HG02884 (cell line): ENCODE results near the gene SEC61B.
A peak's percentile ranks its signal among the peaks of the same experiment; 100 is the strongest.
"Not testable (repeated sequence)": the region's sequence is repeated elsewhere in the genome, so short reads cannot be mapped to it uniquely, and the experiment has no call there.

Experiments used
- ATAC-seq: cut with Tn5 transposase; IDR thresholded peaks from one replicate; pipeline ENCODE4 v1.9.1; 2021; ENCODE audit warnings: mild to moderate bottlenecking, moderate library complexity; ENCODE audit not compliant: unreplicated experiment

Gene SEC61B

DNA sequence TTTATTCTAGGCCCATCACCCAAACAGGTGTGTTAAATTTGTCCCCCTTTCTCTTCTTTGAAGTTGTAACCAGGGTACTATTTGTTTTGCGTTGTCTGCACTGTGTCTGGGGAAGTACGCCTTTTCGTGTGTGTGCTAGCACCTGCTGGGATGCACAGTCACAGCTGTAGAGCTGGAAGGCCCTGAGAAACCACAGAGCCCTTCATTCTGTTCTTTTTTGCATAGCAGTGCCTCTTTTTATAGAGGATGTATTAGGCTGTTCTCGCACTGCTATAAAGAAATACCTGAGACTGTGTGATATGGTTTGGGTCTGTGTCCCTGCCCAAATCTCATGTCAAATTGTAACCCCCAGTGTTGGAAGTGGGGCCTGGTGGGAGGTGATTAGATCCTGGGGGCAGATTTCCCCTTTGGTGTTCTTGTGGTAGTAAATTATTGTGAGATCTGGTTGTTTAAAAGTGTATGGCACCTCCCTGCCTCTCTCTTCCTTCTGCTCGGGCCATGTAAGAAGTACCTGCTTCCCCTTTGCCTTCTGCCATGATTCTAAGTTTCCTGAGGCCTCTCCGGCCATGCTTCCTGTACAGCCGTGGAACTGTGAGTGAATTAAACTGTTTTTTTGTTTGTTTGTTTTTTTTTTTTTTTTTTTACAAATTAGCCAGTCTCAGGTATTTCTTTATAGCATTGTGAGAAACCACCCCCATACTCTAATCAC, 14.0 kb downstream of the SEC61B start:
- peak; percentile 94 for ATAC-seq

- no peak for ATAC-seq
These were observed 15.3 kb downstream of the SEC61B start for GRCh38 chr9:99237356-99237755.

- ATAC-seq: not testable (repeated sequence)
These were observed 15.8 kb downstream of the SEC61B start for GRCh38 chr9:99237849-99238248.

GRCh38 chr9:99238331-99238730, 16.2 kb downstream of the SEC61B start:
- ATAC-seq: no peak

DNA sequence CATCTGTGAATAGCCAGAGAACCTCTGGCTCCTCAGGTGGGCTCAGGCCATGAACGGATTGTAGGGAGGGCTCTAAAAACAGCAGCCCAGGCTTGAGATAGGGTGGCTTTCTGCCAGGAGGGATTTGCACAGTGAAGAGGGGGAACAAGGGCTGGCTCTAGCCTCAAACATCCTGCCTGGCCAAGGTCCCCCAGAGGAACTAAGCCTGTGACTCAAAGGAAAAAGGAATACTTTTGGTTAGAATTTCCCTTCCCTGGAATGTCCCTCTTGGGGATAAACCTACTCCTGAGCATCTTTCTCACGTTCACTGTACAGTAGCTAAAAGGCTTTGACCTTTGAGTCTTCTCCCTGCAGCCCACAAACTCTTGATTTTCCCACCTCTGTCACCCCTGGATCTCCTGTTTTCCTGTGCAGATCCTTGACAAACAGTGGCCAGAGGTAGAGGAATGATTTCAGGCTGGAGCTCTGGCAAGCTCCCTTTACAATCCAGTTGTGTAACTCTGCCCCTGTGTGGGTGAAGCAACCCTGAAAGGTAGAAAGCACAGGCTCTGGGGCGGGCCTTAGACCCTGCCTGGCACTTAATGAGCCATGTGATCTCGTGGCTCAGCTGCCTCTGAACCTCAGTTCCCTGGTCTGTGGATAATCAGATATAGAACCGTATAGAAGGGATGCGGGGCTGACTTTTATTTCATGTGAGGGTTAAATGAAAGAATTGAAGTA, 17.4 kb downstream of the SEC61B start:
- no peak for ATAC-seq

DNA sequence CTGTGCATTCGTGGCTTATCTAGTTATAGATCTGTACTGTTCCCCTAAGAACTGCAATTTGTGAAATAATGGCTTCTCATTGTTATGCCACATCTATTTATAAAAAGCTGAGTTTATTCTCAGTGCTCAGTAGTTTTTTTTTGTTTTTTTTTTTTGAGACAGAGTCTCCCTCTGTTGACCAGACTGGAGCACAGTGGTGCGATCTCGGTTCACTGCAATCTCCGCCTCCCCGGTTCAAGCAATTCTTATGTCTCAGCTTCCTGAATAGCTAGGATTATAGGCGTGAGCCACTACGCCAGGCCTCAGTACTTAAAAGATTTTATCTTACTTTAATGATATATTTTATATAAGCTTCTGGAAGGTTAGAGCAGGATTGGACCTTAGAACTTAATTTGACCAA, 19.0 kb downstream of the SEC61B start:
- ATAC-seq: no peak

- ATAC-seq: peak; percentile 95
These were observed 22.5 kb downstream of the SEC61B start for GRCh38 chr9:99244344-99245260.

- no peak for ATAC-seq
These were observed 27.5 kb downstream of the SEC61B start for GRCh38 chr9:99249619-99250018.

DNA sequence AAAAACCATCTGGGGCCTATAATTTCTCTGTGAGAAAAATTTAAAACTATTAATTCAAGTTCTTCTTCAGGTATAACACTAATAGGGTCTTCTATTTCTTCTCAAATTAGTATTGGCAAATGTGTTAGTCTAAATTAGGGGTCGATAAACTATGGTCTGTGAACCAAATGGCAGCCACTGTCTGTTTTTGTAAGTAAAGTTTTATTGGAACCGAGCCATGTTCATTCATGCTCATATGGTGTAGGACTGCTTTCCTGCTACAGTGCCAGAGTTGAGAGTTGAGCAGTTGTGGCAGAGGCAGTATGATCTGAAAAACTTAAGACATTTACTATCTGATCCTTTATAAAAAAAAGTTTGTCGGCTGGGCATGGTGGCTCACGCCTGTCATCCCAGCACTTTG, 29.1 kb downstream of the SEC61B start:
- ATAC-seq: no peak

DNA sequence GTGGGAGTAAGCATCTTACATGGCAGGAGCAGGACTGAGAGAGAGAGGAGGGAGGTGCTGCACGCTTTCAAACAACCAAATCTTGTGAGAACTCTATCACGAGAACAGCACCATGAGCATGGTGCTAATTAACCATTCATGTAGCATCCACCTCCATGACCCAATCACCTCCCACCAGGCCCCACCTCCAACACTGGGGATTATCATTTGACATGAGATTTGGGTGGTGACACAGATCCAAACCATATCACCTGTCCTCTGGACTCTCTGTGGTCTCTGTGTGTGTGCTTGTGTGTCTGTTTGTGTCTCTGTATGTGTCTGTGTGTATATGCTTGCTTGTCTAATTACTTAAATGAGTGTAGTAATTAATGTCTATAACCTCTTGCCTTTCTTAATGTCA, 31.1 kb downstream of the SEC61B start:
- peak; percentile 40 for ATAC-seq

GRCh38 chr9:99253772-99254431, 31.8 kb downstream of the SEC61B start:
- ATAC-seq: peak; percentile 81

GRCh38 chr9:99255651-99256050, 33.6 kb downstream of the SEC61B start:
- no peak for ATAC-seq

GRCh38 chr9:99257723-99258389, 35.8 kb downstream of the SEC61B start:
- no peak for ATAC-seq

- ATAC-seq: no peak
These were observed 37.3 kb downstream of the SEC61B start for GRCh38 chr9:99259231-99259918.

GRCh38 chr9:99261923-99262322, 39.8 kb downstream of the SEC61B start:
- ATAC-seq: no peak

GRCh38 chr9:99262949-99263418, 40.9 kb downstream of the SEC61B start:
- ATAC-seq: peak; percentile 67

GRCh38 chr9:99264070-99264680, 42.1 kb downstream of the SEC61B start:
- no peak for ATAC-seq

DNA sequence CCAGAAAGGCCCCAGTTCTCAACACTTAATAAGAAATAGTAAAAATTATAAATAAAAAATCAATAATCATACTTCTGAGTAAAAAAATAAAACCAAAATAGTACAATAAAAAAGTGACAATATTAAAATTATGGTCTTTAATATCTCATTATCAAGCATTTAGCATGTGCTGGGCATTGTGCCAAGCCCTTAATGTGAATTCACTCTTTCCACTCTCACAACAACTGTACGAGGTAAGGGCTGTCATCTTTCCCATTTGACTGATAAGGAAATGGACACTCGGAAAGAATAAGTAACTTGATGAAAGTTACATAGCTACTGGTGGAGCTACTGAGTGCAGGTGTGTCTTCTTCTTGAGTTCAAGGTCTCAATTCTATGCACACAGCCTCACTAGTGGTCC, 43.6 kb downstream of the SEC61B start:
- no peak for ATAC-seq
